Measurements from ENCODE around the gene FILIP1L. TPM values are rescaled to one million over a fixed set of nuclear protein-coding genes. Genes with fewer than 3 reads are reported as not detected.

The FILIP1L gene
- total RNA-seq, 1 experiment from 2014 or later, result 0.17 TPM

DNA sequence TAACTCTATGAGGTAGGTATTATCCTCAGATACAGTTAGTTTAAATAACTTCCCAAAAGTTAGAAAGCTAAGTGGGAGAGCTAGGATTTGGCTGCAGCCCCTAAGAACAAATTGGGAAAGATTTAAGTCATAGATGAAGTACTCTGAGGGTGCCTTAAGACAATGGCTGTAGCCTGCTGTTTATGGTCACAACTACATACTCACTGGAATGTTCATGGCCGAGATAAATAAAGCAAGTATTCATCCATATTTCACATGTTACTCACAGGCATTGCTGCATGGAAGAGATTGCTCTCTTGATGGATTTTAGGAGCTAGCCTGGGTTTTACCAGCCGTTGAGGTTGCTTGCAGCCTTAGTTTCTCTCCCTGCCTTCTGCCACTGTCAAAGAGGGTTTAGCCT, 151.6 kb downstream of the FILIP1L start:
- POLR2A ChIA-PET, result no interaction called here
- H4K20me1 ChIP-seq (ENCODE audit: insufficient read depth), result no peaks in the 10 kb centered on the region
- intact Hi-C loops (cut with micrococcal nuclease), result no loop called here
- BruUV-seq (replicated peaks), result no TSS peak
- no peaks in the 10 kb centered on the region for H3K9me2 ChIP-seq (ENCODE audit: insufficient read depth)
- ATAC-seq (no peak), DNase-seq (ENCODE audit: low read depth, low spot score) (no peak)
- H3K36me3 ChIP-seq (ENCODE audit: control insufficient read depth in 1 of 2, insufficient read depth in 2 of 2, low read length in 2 of 2), result no peaks in the 10 kb centered on the region
- CTCF ChIA-PET, result no interaction called here
- H3K4me1 ChIP-seq (ENCODE audit: control insufficient read depth in 1 of 2, insufficient read depth in 2 of 2, low read length in 2 of 2), result no peaks in the 10 kb centered on the region
- H3K27me3 ChIP-seq (ENCODE audit: insufficient read depth, low read length), result no peaks in the 10 kb centered on the region
- RAD21 ChIA-PET (ENCODE audit: low non-redundant PET in 1 of 2, low total read pairs in 2 of 2, uncharacterized antibody in 2 of 2, unreplicated experiment in 2 of 2), result no interaction called here
- H3K9ac ChIP-seq (ENCODE audit: low read length), result no peak overlapping the region
- H2AFZ ChIP-seq (ENCODE audit: low read depth, low read length, poor library complexity, severe bottlenecking), result no peak overlapping the region
- H3K4me2 ChIP-seq (ENCODE audit: low read length), result no peak overlapping the region
- H3K27ac ChIP-seq (ENCODE audit: low read depth, low read length), result no peak overlapping the region
- H3K9me3 ChIP-seq (ENCODE audit: control insufficient read depth in 1 of 2, insufficient read depth in 1 of 2, low read depth in 1 of 2, low read length in 2 of 2), result no peaks in the 10 kb centered on the region
- H3K4me3 ChIP-seq (replicated peaks in 1 of 2; ENCODE audit: low read depth in 1 of 2, low read length in 2 of 2), result no peak overlapping the region
- H3K79me2 ChIP-seq (ENCODE audit: insufficient read depth, low read length), result no peaks in the 10 kb centered on the region
- TF ChIP-seq POLR2A (IDR thresholded peaks at IDR 0.05; ENCODE audit: borderline replicate concordance, extremely low read depth, insufficient read depth, insufficient read length) (no peak), EZH2phosphoT487 (IDR thresholded peaks at IDR 0.05; ENCODE audit: borderline replicate concordance) (no peak), POLR2AphosphoS5 (IDR thresholded peaks at IDR 0.05; ENCODE audit: low read depth, low read length) (no peak)

DNA sequence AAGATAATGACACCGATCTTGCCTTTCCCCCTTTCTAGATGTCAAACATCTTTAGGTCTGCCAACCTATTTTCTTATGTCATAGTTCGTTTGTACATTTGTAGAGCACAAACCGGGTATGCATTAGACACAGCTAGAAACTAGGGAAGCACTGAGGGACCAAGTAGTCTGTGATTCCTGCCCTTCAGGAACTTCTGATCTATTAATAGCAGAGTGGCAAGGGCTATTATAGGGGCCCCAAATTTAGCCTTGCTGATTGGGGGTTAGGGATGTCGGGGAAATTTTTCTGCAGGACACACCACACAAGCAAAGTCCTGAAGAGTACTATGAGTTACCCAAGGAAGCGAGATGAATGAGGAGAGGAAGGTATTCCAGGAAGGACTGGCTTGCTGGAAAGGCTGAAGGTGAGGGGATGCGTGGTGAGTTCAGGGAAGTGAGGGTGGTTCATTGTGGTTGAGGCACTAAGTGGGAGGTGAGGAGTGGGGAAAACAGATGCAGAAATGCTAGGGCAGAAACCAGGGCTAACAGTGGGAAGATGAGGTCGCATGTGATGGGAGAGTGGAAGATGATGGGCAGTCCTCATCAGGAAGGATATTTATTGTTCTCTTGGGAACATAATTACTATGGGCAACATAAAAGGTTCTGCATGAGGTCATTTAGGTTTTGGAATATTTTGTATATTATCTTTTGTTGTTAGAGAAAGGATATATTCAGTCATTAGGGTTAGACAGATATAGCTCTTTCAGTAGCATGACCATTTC, 152.4 kb downstream of the FILIP1L start:
- ATAC-seq, result no peak
- ChIA-PET CTCF (no interaction called here), RAD21 (ENCODE audit: low non-redundant PET in 1 of 2, low total read pairs in 2 of 2, uncharacterized antibody in 2 of 2, unreplicated experiment in 2 of 2) (no interaction called here), POLR2A (no interaction called here)
- DNase-seq (ENCODE audit: low read depth, low spot score), result no peak
- Histone ChIP-seq H3K27ac (ENCODE audit: low read depth, low read length) (no peak overlapping the region), H3K4me2 (ENCODE audit: low read length) (no peak overlapping the region), H3K79me2 (ENCODE audit: insufficient read depth, low read length) (no peaks in the 10 kb centered on the region), H3K4me3 (replicated peaks in 1 of 2; ENCODE audit: low read depth in 1 of 2, low read length in 2 of 2) (no peak overlapping the region), H2AFZ (ENCODE audit: low read depth, low read length, poor library complexity, severe bottlenecking) (no peak overlapping the region), H3K4me1 (ENCODE audit: control insufficient read depth in 1 of 2, insufficient read depth in 2 of 2, low read length in 2 of 2) (no peaks in the 10 kb centered on the region), H3K9me3 (ENCODE audit: control insufficient read depth in 1 of 2, insufficient read depth in 1 of 2, low read depth in 1 of 2, low read length in 2 of 2) (no peaks in the 10 kb centered on the region), H4K20me1 (ENCODE audit: insufficient read depth) (no peaks in the 10 kb centered on the region), H3K9me2 (ENCODE audit: insufficient read depth) (no peaks in the 10 kb centered on the region), H3K9ac (ENCODE audit: low read length) (no peak overlapping the region), H3K27me3 (ENCODE audit: insufficient read depth, low read length) (no peaks in the 10 kb centered on the region), H3K36me3 (ENCODE audit: control insufficient read depth in 1 of 2, insufficient read depth in 2 of 2, low read length in 2 of 2) (no peaks in the 10 kb centered on the region)
- BruUV-seq (replicated peaks), result no TSS peak
- intact Hi-C loops (cut with micrococcal nuclease), result no loop called here
- TF ChIP-seq JUND (IDR thresholded peaks at IDR 0.05) (no peak), EZH2phosphoT487 (IDR thresholded peaks at IDR 0.05; ENCODE audit: borderline replicate concordance) (no peak), ZNF274 (IDR thresholded peaks at IDR 0.05; ENCODE audit: low read depth, low read length) (no peak), POLR2A (IDR thresholded peaks at IDR 0.05; ENCODE audit: borderline replicate concordance, extremely low read depth, insufficient read depth, insufficient read length) (no peak), CBX3 (IDR thresholded peaks at IDR 0.05; ENCODE audit: low read depth) (no peak), SRF (IDR thresholded peaks at IDR 0.05; ENCODE audit: low read depth) (no peak), ZFX (IDR thresholded peaks at IDR 0.05) (no peak), ELF1 (IDR thresholded peaks at IDR 0.05; ENCODE audit: borderline replicate concordance, low read depth) (no peak), YY1 (IDR thresholded peaks at IDR 0.05; ENCODE audit: extremely low read depth, insufficient replicate concordance, low read depth, low read length) (no peak), SP1 (IDR thresholded peaks at IDR 0.05; ENCODE audit: low read depth) (no peak), EZH2 (IDR thresholded peaks at IDR 0.05) (no peak), RAD21 (IDR thresholded peaks at IDR 0.05; ENCODE audit: low read depth) (no peak), POLR2AphosphoS5 (IDR thresholded peaks at IDR 0.05; ENCODE audit: low read depth, low read length) (no peak)
- TF ChIP-seq, protein P1, sequence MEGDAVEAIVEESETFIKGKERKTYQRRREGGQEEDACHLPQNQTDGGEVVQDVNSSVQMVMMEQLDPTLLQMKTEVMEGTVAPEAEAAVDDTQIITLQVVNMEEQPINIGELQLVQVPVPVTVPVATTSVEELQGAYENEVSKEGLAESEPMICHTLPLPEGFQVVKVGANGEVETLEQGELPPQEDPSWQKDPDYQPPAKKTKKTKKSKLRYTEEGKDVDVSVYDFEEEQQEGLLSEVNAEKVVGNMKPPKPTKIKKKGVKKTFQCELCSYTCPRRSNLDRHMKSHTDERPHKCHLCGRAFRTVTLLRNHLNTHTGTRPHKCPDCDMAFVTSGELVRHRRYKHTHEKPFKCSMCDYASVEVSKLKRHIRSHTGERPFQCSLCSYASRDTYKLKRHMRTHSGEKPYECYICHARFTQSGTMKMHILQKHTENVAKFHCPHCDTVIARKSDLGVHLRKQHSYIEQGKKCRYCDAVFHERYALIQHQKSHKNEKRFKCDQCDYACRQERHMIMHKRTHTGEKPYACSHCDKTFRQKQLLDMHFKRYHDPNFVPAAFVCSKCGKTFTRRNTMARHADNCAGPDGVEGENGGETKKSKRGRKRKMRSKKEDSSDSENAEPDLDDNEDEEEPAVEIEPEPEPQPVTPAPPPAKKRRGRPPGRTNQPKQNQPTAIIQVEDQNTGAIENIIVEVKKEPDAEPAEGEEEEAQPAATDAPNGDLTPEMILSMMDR (IDR thresholded peaks at IDR 0.05 in 2 of 3, conservative IDR thresholded peaks at IDR 0.05 in 1 of 3; ENCODE audit: borderline replicate concordance in 1 of 3, insufficient read depth in 1 of 3, low read depth in 2 of 3, low read length in 2 of 3), result no peak
- TF ChIP-seq, protein P2, sequence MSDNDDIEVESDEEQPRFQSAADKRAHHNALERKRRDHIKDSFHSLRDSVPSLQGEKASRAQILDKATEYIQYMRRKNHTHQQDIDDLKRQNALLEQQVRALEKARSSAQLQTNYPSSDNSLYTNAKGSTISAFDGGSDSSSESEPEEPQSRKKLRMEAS (IDR thresholded peaks at IDR 0.05), result no peak
- TF ChIP-seq, protein P3, sequence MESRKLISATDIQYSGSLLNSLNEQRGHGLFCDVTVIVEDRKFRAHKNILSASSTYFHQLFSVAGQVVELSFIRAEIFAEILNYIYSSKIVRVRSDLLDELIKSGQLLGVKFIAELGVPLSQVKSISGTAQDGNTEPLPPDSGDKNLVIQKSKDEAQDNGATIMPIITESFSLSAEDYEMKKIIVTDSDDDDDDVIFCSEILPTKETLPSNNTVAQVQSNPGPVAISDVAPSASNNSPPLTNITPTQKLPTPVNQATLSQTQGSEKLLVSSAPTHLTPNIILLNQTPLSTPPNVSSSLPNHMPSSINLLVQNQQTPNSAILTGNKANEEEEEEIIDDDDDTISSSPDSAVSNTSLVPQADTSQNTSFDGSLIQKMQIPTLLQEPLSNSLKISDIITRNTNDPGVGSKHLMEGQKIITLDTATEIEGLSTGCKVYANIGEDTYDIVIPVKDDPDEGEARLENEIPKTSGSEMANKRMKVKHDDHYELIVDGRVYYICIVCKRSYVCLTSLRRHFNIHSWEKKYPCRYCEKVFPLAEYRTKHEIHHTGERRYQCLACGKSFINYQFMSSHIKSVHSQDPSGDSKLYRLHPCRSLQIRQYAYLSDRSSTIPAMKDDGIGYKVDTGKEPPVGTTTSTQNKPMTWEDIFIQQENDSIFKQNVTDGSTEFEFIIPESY (IDR thresholded peaks at IDR 0.05; ENCODE audit: extremely low read depth, insufficient replicate concordance, low read length), result no peak

All from HCT116 (cell line).